ENCODE results near the gene SLC52A3. TPM values are rescaled to one million over a fixed set of nuclear protein-coding genes. Genes with fewer than 3 reads are reported as not detected.

SLC52A3 gene
- total RNA-seq, 1 experiment from 2014 or later, result 7.7 TPM

DNA sequence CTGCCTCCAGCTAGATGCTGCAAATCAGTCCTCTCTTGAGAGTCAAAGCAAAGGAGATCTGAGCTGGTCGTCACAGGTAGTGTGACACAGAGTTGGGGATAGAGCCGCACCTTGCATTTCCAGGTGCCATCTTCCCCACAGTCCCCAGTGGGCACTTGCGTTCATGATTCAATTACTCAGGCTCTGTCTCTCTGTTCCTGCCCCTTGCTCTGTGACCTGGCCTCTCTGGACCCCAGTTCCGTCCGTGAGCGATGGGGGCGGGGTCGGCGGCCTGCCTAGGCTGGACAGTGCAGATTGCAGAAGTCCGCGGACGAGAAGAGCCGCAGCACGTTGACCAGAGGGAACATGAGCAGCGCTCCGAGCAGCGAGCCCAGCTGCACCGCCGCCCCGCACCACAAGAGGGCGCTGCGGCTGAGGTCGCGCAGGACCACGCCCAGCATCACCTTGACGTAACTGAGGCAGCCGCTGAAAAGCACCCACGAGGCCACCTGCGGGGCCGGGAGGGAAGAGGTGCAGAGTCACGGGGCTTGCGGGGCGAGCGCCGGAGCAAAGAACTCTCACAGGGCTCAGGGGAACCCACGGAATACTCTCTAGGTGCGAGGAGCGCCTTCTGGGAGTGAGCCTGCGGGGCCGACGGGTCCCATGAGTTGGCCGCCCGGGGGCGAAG lies 7.4 kb downstream of the SLC52A3 start (continued):
- TF ChIP-seq SP1 (CRISPR knock-in tag; conservative IDR thresholded peaks at IDR 0.05), result peak; percentile 89
- TF ChIP-seq, protein P1, sequence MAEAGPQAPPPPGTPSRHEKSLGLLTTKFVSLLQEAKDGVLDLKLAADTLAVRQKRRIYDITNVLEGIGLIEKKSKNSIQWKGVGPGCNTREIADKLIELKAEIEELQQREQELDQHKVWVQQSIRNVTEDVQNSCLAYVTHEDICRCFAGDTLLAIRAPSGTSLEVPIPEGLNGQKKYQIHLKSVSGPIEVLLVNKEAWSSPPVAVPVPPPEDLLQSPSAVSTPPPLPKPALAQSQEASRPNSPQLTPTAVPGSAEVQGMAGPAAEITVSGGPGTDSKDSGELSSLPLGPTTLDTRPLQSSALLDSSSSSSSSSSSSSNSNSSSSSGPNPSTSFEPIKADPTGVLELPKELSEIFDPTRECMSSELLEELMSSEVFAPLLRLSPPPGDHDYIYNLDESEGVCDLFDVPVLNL (CRISPR knock-in tag; IDR thresholded peaks at IDR 0.05; ENCODE audit: borderline replicate concordance, low read depth), result no peak

DNA sequence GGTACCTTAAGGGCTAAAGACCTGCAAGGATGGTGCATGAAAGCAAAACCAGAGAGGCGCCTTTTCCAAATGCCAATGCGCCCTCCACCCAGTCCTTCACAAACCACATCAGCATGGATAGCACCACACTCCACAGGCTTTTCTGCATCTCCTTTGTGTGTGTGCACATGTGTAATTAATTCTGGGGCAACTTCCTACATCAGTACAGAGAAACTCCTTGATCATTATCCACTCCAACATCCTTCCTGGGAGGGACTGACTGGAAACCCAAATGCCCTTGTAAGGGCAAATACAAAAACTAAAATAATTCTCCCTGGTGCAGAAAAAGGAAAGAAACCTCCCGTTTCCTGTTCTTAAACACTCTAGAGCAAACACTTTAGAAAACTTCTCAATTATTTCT lies 10.8 kb downstream of the SLC52A3 start:
- Mint-ChIP-seq H3K27ac (no peak overlapping the region), H3K4me3 (no peak overlapping the region), H3K36me3 (0 out of 2 replicates have a peak, but pooled peaks cover under 1% of the 10 kb centered on the region), H3K27me3 (ENCODE audit: low read depth) (peaks cover 13% of the 10 kb centered on the region), H3K9me3 (no peaks in the 10 kb centered on the region), H3K4me1 (peaks cover 16% of the 10 kb centered on the region)
- ATAC-seq (no peak), DNase-seq (ENCODE audit: low spot score) (no peak)
- POLR2A ChIA-PET, result no interaction called here
- CTCF ChIA-PET, result interaction anchor here (1.0 to 1.2 kb wide), 2 partner anchors 11 to 112 kb away, joined by 4 to 8 read pairs; partner anchors contain the start of gene SLC52A3
- TF ChIP-seq USF2 (CRISPR knock-in tag; IDR thresholded peaks at IDR 0.05), result no peak
- TF ChIP-seq EMX1 (CRISPR knock-in tag; IDR thresholded peaks at IDR 0.05), result no peak
- no peak for TF ChIP-seq GTF2I (CRISPR knock-in tag; conservative IDR thresholded peaks at IDR 0.05)
- TF ChIP-seq IRF1 (CRISPR knock-in tag; IDR thresholded peaks at IDR 0.05), result no peak
- TF ChIP-seq TCF7 (CRISPR knock-in tag; IDR thresholded peaks at IDR 0.05; ENCODE audit: low read depth), result no peak
- TF ChIP-seq ETV6 (CRISPR knock-in tag; IDR thresholded peaks at IDR 0.05), result no peak
- TF ChIP-seq MXD4 (CRISPR knock-in tag; IDR thresholded peaks at IDR 0.05; ENCODE audit: borderline replicate concordance), result no peak

DNA sequence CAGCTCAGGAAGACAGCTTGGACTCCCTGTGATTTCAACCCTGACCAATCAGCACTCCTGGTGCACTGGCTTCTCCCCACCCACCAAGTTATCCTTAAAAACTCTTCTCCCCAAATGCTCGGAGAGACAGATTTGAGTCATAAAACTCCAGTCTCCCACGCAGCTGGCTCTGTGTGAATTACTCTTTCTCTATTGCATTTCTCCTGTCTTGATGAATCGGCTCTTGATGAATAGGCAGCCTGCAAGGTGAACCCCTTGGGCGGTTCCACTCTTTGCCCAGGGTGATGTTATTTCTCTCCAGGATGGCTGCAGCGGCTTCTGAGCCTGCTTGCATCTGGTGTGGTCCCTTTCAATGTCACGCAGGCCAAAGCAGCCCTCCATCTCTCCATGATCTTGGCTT lies 12.4 kb downstream of the SLC52A3 start:
- no peaks in the 10 kb centered on the region for H3K36me3 Mint-ChIP-seq
- no peak overlapping the region for H3K4me3 Mint-ChIP-seq
- H3K4me1 Mint-ChIP-seq, result peaks cover 16% of the 10 kb centered on the region
- H3K9me3 Mint-ChIP-seq, result no peaks in the 10 kb centered on the region
- DNase-seq (ENCODE audit: low spot score) (no peak), ATAC-seq (no peak)
- no peak overlapping the region for H3K27ac Mint-ChIP-seq
- ChIA-PET POLR2A (interaction anchor here (1.7 kb wide), 1 partner anchor 17 kb away, joined by 9 read pairs; no protein-coding TSS in a partner anchor), CTCF (no interaction called here)
- peaks cover 12% of the 10 kb centered on the region for H3K27me3 Mint-ChIP-seq (ENCODE audit: low read depth)
- TF ChIP-seq, protein P2, sequence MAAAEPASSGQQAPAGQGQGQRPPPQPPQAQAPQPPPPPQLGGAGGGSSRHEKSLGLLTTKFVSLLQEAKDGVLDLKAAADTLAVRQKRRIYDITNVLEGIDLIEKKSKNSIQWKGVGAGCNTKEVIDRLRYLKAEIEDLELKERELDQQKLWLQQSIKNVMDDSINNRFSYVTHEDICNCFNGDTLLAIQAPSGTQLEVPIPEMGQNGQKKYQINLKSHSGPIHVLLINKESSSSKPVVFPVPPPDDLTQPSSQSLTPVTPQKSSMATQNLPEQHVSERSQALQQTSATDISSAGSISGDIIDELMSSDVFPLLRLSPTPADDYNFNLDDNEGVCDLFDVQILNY (CRISPR knock-in tag; IDR thresholded peaks at IDR 0.05), result no peak
- TF ChIP-seq IRF1 (CRISPR knock-in tag; IDR thresholded peaks at IDR 0.05), result no peak
- no peak for TF ChIP-seq NR3C1 (CRISPR knock-in tag; conservative IDR thresholded peaks at IDR 0.05; ENCODE audit: low read depth)
- TF ChIP-seq OVOL2 (CRISPR knock-in tag; IDR thresholded peaks at IDR 0.05; ENCODE audit: borderline replicate concordance), result no peak
- no peak for TF ChIP-seq ZNF281 (CRISPR knock-in tag; IDR thresholded peaks at IDR 0.05)
- TF ChIP-seq FOXP4 (CRISPR knock-in tag; IDR thresholded peaks at IDR 0.05), result no peak
- TF ChIP-seq, protein P3, sequence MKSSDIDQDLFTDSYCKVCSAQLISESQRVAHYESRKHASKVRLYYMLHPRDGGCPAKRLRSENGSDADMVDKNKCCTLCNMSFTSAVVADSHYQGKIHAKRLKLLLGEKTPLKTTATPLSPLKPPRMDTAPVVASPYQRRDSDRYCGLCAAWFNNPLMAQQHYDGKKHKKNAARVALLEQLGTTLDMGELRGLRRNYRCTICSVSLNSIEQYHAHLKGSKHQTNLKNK (CRISPR knock-in tag; IDR thresholded peaks at IDR 0.05), result no peak
- TF ChIP-seq ZNF423 (CRISPR knock-in tag; IDR thresholded peaks at IDR 0.05), result no peak
- no peak for TF ChIP-seq CBFB (CRISPR knock-in tag; IDR thresholded peaks at IDR 0.05; ENCODE audit: low read depth)
- TF ChIP-seq CTCF (IDR thresholded peaks at IDR 0.05), result no peak
- no peak for TF ChIP-seq SP1 (CRISPR knock-in tag; conservative IDR thresholded peaks at IDR 0.05)
- no peak for TF ChIP-seq PREB (CRISPR knock-in tag; IDR thresholded peaks at IDR 0.05; ENCODE audit: borderline replicate concordance)

Measured in WTC11 (cell line).